8988T (cell line): ENCODE measurements around the gene C1orf94.
A peak's percentile ranks its signal among the peaks of the same experiment; 100 is the strongest.
"Not testable (repeated sequence)": the region's sequence is repeated elsewhere in the genome, so short reads cannot be mapped to it uniquely, and the experiment has no call there.

Experiments
- DNase-seq: peaks from one replicate; pipeline ENCODE4 v3.0.0; 2011

Gene C1orf94

GRCh38 chr1:34164771-34165391, 11.8 kb upstream of the C1orf94 start, which contains the start of gene CSMD2:
CSMD2 (minus strand) TSS chr1:34165230; CDS start chr1:34165097, 133 bp downstream.
- peak; percentile 32 for DNase-seq

GRCh38 chr1:34165422-34165921, 11.2 kb upstream of the C1orf94 start:
- DNase-seq, result no peak

GRCh38 chr1:34166191-34166624, 10.5 kb upstream of the C1orf94 start:
- DNase-seq, result no peak

GRCh38 chr1:34166625-34167361, 9.9 kb upstream of the C1orf94 start:
- DNase-seq, result no peak

GRCh38 chr1:34167389-34167788, 9.3 kb upstream of the C1orf94 start:
- DNase-seq, result no peak

GRCh38 chr1:34175744-34176143, 963 bp upstream of the C1orf94 start:
- no peak for DNase-seq

- no peak for DNase-seq
Observed at GRCh38 chr1:34178072-34178471, 1.4 kb downstream of the C1orf94 start.

- DNase-seq, result not testable (repeated sequence)
Observed at GRCh38 chr1:34183381-34183780, 6.7 kb downstream of the C1orf94 start.

GRCh38 chr1:34186741-34187494, 10.2 kb downstream of the C1orf94 start:
- DNase-seq, result no peak

- DNase-seq, result no peak
Observed at GRCh38 chr1:34188418-34188817, 11.7 kb downstream of the C1orf94 start.

GRCh38 chr1:34188985-34189384, 12.3 kb downstream of the C1orf94 start:
- no peak for DNase-seq

- no peak for DNase-seq
Observed at GRCh38 chr1:34190692-34191091, 14.0 kb downstream of the C1orf94 start.

GRCh38 chr1:34192621-34193020, 15.9 kb downstream of the C1orf94 start:
- DNase-seq, result no peak

- DNase-seq, result no peak
Observed at GRCh38 chr1:34199927-34200326, 23.2 kb downstream of the C1orf94 start.

- no peak for DNase-seq
Observed at GRCh38 chr1:34212673-34213072, 36.0 kb downstream of the C1orf94 start.

GRCh38 chr1:34213956-34214355, 37.2 kb downstream of the C1orf94 start:
- no peak for DNase-seq

- DNase-seq, result no peak
Observed at GRCh38 chr1:34231441-34231840, 54.7 kb downstream of the C1orf94 start.

- no peak for DNase-seq
Observed at GRCh38 chr1:34235594-34235993, 58.9 kb downstream of the C1orf94 start.

- DNase-seq, result no peak
Observed at GRCh38 chr1:34236089-34236488, 59.4 kb downstream of the C1orf94 start.

GRCh38 chr1:34237151-34237815, 60.6 kb downstream of the C1orf94 start:
- no peak for DNase-seq

- no peak for DNase-seq
Observed at GRCh38 chr1:34245967-34246366, 69.3 kb downstream of the C1orf94 start.

GRCh38 chr1:34250342-34250741, 73.6 kb downstream of the C1orf94 start:
- no peak for DNase-seq
